Loucy (cell line): ENCODE measurements around the gene SELENON.

ENCODE experiments used
- H2AFZ ChIP-seq: fragments of 200-600 bp; sonication (generic); 2 replicates; pipeline ENCODE4 v1.6.0; 2016; ENCODE audit warnings: antibody characterized with exemption, mild to moderate bottlenecking, low read length, moderate library complexity
- H3F3A ChIP-seq: fragments of 200-600 bp; 2 replicates; pipeline ENCODE4 v1.6.0; 2016; ENCODE audit warnings: antibody characterized with exemption, low read depth, mild to moderate bottlenecking
- H3K27me3 ChIP-seq: fragments of 200-600 bp; sonication (generic); 2 replicates; pipeline ENCODE4 v1.6.1; 2014; ENCODE audit warnings: low read length, mild to moderate bottlenecking; ENCODE audit not compliant: insufficient read depth, poor library complexity, severe bottlenecking
- H3K36me3 ChIP-seq: fragments of 200-600 bp; sonication (generic); 2 replicates; pipeline ENCODE4 v1.6.1; 2016; ENCODE audit warnings: low read length; ENCODE audit not compliant: insufficient read depth
- H3K4me1 ChIP-seq: fragments of 200-600 bp; sonication (generic); 2 replicates; pipeline ENCODE4 v1.5.1; 2014; ENCODE audit warnings: low read length, mild to moderate bottlenecking; ENCODE audit not compliant: insufficient read depth, poor library complexity, severe bottlenecking
- H3K4me2 ChIP-seq: fragments of 200-600 bp; sonication (generic); 2 replicates; pipeline ENCODE4 v1.6.0; 2014; ENCODE audit warnings: antibody characterized with exemption, low read length, low read depth, mild to moderate bottlenecking; ENCODE audit not compliant: poor library complexity, severe bottlenecking
- H3K4me3 ChIP-seq: fragments of 200-600 bp; sonication (generic); 2 replicates; pipeline ENCODE4 v1.5.1; 2014; ENCODE audit warnings: low read length, mild to moderate bottlenecking, mixed read lengths; ENCODE audit not compliant: poor library complexity, severe bottlenecking
- H3K79me2 ChIP-seq: fragments of 200-600 bp; sonication (generic); 2 replicates; pipeline ENCODE4 v1.6.1; 2014; ENCODE audit warnings: low read length; ENCODE audit not compliant: insufficient read depth
- H3K9ac ChIP-seq: fragments of 200-600 bp; sonication (generic); 2 replicates; pipeline ENCODE4 v1.6.0; 2014; ENCODE audit warnings: mild to moderate bottlenecking, low read depth, low read length, moderate library complexity; ENCODE audit not compliant: poor library complexity, severe bottlenecking
- H3K9me2 ChIP-seq: fragments of 200-600 bp; sonication (generic); replicated peaks from 2 replicates; pipeline ENCODE4 v1.6.1; 2016; ENCODE audit warnings: low read depth, low read length, mixed read lengths
- H3K9me3 ChIP-seq: fragments of 200-600 bp; sonication (generic); 2 replicates; pipeline ENCODE4 v1.6.1; 2014; ENCODE audit warnings: mild to moderate bottlenecking, antibody characterized with exemption, low read length, low read depth; ENCODE audit not compliant: insufficient read depth
- H4K20me1 ChIP-seq: fragments of 200-600 bp; sonication (generic); 2 replicates; pipeline ENCODE4 v1.6.0; 2014; ENCODE audit warnings: antibody characterized with exemption, low read length, mild to moderate bottlenecking; ENCODE audit not compliant: insufficient read depth, poor library complexity, severe bottlenecking
- CTCF ChIP-seq: fragments of 200-600 bp; sonication (generic); conservative IDR thresholded peaks from 2 replicates; pipeline ENCODE4 v1.5.1; 2014; ENCODE audit warnings: mild to moderate bottlenecking, antibody characterized with exemption, low read length
- EZH2phosphoT487 ChIP-seq: fragments of 200-600 bp; IDR thresholded peaks from 2 replicates; pipeline ENCODE4 v1.6.1; 2018; ENCODE audit warnings: antibody characterized with exemption, mild to moderate bottlenecking, moderate library complexity, borderline replicate concordance

The SELENON gene

GRCh38 chr1:25862785-25863485 lies 62.9 kb downstream of the SELENON start:
- H3K4me1 ChIP-seq, result peaks cover 13% of the 10 kb centered on the region
- H3K9me2 ChIP-seq, result no peaks in the 10 kb centered on the region
- no peaks in the 10 kb centered on the region for H3K9me3 ChIP-seq
- H2AFZ ChIP-seq, result no peak overlapping the region
- H3K79me2 ChIP-seq, result peaks cover 20% of the 10 kb centered on the region
- no peaks in the 10 kb centered on the region for H3F3A ChIP-seq
- H4K20me1 ChIP-seq, result no peaks in the 10 kb centered on the region
- no peaks in the 10 kb centered on the region for H3K36me3 ChIP-seq
- no peak overlapping the region for H3K4me3 ChIP-seq
- TF ChIP-seq EZH2phosphoT487 (no peak), CTCF (no peak)
- H3K9ac ChIP-seq, result no peak overlapping the region
- no peak overlapping the region for H3K4me2 ChIP-seq
- no peaks in the 10 kb centered on the region for H3K27me3 ChIP-seq

GRCh38 chr1:25863486-25864262 lies 63.7 kb downstream of the SELENON start:
- no peaks in the 10 kb centered on the region for H3F3A ChIP-seq
- no peaks in the 10 kb centered on the region for H3K9me2 ChIP-seq
- no peaks in the 10 kb centered on the region for H3K9me3 ChIP-seq
- no peak overlapping the region for H3K9ac ChIP-seq
- H3K27me3 ChIP-seq, result no peaks in the 10 kb centered on the region
- peaks cover 8% of the 10 kb centered on the region for H3K4me1 ChIP-seq
- H2AFZ ChIP-seq, result no peak overlapping the region
- peaks cover 14% of the 10 kb centered on the region for H3K79me2 ChIP-seq
- no peak overlapping the region for H3K4me2 ChIP-seq
- H3K4me3 ChIP-seq, result no peak overlapping the region
- no peak for TF ChIP-seq EZH2phosphoT487
- no peak for TF ChIP-seq CTCF
- H4K20me1 ChIP-seq, result no peaks in the 10 kb centered on the region
- no peaks in the 10 kb centered on the region for H3K36me3 ChIP-seq

- TF ChIP-seq CTCF (no peak), EZH2phosphoT487 (no peak)
- H3K9me2 ChIP-seq, result no peaks in the 10 kb centered on the region
- H3K4me1 ChIP-seq, result peaks cover 6% of the 10 kb centered on the region
- H4K20me1 ChIP-seq, result no peaks in the 10 kb centered on the region
- H3K4me2 ChIP-seq, result no peak overlapping the region
- no peak overlapping the region for H3K4me3 ChIP-seq
- H3K9ac ChIP-seq, result no peak overlapping the region
- peaks cover 7% of the 10 kb centered on the region for H3K79me2 ChIP-seq
- no peaks in the 10 kb centered on the region for H3F3A ChIP-seq
- H3K27me3 ChIP-seq, result no peaks in the 10 kb centered on the region
- H2AFZ ChIP-seq, result no peak overlapping the region
- no peaks in the 10 kb centered on the region for H3K36me3 ChIP-seq
- no peaks in the 10 kb centered on the region for H3K9me3 ChIP-seq
Observed at GRCh38 chr1:25864434-25864833, 64.4 kb downstream of the SELENON start.
